DMS79 (cell line): ENCODE data around the gene FETUB.
"Not testable (repeated sequence)": the region's sequence is repeated elsewhere in the genome, so short reads cannot be mapped to it uniquely, and the experiment has no call there.

Experiments used
- DNase-seq: peaks from one replicate; lab custom pipeline; 2025; lab: John Stamatoyannopoulos, UW

The FETUB gene

DNA sequence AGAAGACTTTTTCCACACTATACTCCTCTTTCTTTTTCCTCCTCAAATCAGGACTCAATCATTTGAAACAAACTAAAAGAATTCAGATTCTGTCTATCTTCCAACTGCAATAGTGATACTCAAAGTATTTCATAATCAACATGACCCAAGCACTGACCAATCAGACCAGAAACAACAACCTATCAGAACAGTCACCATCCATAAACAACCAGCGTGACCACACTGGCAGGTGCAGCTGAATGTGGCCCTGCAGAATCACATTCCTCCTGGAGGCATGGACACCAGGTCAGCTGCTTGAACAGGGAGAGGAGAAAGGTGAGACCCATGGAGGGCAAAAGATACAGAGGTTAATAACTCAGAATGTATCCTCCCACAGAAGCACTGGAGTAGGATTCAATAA, 39.0 kb downstream of the FETUB start:
- no peak for DNase-seq

GRCh38 chr3:186680869-186681268, 40.7 kb downstream of the FETUB start:
- DNase-seq = no peak

GRCh38 chr3:186682812-186683211, 42.6 kb downstream of the FETUB start:
- DNase-seq = no peak

DNA sequence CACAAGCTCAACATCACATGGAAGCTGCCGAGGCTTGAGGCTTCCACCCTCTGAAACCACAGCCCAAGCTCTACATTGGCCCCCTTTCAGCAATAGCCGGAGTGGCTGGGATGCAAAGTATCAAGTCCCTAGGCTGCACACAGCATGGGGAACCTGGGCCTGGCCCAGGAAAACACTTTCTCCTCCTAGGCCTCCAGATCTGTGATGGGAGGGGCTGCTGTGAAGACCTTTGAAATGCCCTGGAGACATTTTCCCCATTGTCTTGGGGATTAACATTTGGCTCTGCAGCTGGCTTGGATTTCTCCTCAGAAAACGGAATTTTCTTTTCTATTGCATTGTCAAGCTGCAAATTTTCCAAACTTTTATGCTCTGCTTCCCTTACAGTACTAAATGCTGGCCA, 43.8 kb downstream of the FETUB start:
- DNase-seq = no peak

DNA sequence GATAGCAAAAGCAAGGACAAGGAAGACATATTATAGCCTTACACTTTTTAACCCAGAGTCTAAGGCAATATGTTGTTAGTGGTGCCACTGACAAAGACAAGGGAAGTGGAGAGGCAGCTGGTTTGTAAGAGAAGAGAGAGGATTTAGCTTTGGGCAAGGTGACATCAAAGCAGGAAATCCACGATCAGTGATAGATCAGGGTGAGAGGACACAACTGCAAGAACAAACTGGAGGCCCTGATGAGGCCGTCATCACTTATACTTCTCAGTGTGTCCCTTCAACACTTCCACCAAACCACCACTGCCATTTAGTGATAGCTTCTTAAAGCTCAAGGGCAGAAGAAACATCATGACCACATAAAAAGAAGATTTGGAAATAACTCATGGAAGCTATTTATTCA, 46.3 kb downstream of the FETUB start:
- not testable (repeated sequence) for DNase-seq

- no peak for DNase-seq
Measured at GRCh38 chr3:186687120-186687651, 47.0 kb downstream of the FETUB start.

- not testable (repeated sequence) for DNase-seq
Measured at GRCh38 chr3:186690304-186690703, 50.1 kb downstream of the FETUB start.

GRCh38 chr3:186691676-186692075, 51.5 kb downstream of the FETUB start:
- DNase-seq = no peak

GRCh38 chr3:186693843-186694242, 53.6 kb downstream of the FETUB start:
- DNase-seq = no peak

- DNase-seq = no peak
Measured at GRCh38 chr3:186694288-186695032, 54.3 kb downstream of the FETUB start.

GRCh38 chr3:186696522-186696921, 56.3 kb downstream of the FETUB start:
- DNase-seq = no peak

DNA sequence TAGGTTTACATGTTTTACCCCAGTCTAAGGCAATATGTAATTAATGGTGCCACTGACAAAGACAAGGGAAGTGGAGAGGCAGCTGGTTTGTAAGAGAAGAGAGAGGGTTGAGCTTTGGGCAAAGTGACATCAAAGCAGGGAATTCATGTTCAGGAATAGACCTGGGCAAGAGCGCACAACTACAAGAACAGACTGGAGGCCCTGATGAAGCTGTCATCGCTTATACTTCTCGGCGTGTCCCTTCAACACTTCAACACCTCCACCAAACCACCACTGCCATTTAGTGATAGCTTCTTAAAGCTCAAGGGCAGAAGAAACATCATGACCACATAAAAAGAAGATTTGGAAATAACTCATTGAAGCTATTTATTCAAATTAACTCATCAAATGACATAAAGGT, 57.3 kb downstream of the FETUB start:
- DNase-seq = no peak

- DNase-seq = no peak
Measured at GRCh38 chr3:186700267-186700666, 60.1 kb downstream of the FETUB start.

GRCh38 chr3:186702451-186702850, 62.3 kb downstream of the FETUB start:
- DNase-seq = not testable (repeated sequence)
